Mucosa of rectum (tissue), 2 donors: ENCODE data around the gene RABL2B.
"Not testable (repeated sequence)": the region's sequence is repeated elsewhere in the genome, so short reads cannot be mapped to it uniquely, and the experiment has no call there.

Source experiments
- H3K27ac ChIP-seq, 2 donors: one replicate each; pipeline ENCODE4 v1.7.0; 2013; ENCODE audit warnings: inconsistent platforms in 2 of 2, low read depth in 2 of 2, low read length in 2 of 2
- H3K27me3 ChIP-seq, 2 donors: one replicate each; pipeline ENCODE4 v1.7.0; 2013; ENCODE audit warnings: low read length in 2 of 2; ENCODE audit not compliant: control insufficient read depth in 2 of 2, insufficient read depth in 2 of 2
- H3K36me3 ChIP-seq, 2 donors: one replicate each; pipeline ENCODE4 v1.7.0; 2013; ENCODE audit warnings: low read length in 2 of 2; ENCODE audit not compliant: control insufficient read depth in 2 of 2, insufficient read depth in 2 of 2
- H3K4me1 ChIP-seq, 2 donors: one replicate each; pipeline ENCODE4 v1.7.0; 2013; ENCODE audit warnings: low read length in 2 of 2, mild to moderate bottlenecking in 1 of 2; ENCODE audit not compliant: control insufficient read depth in 2 of 2, insufficient read depth in 2 of 2
- H3K4me3 ChIP-seq, 2 donors: one replicate each; pipeline ENCODE4 v1.7.0; 2013; ENCODE audit warnings: low read length in 2 of 2
- H3K9ac ChIP-seq, 2 donors: one replicate each; pipeline ENCODE4 v1.7.0; 2013; ENCODE audit warnings: low read length in 2 of 2, low read depth in 1 of 2, mild to moderate bottlenecking in 1 of 2
- H3K9me3 ChIP-seq, 2 donors: one replicate each; pipeline ENCODE4 v1.7.0; 2013; ENCODE audit warnings: low read length in 2 of 2; ENCODE audit not compliant: control insufficient read depth in 2 of 2
- donor health status: healthy.
- donor health status: Normal muscosa, but diverticular disease.

RABL2B gene

DNA sequence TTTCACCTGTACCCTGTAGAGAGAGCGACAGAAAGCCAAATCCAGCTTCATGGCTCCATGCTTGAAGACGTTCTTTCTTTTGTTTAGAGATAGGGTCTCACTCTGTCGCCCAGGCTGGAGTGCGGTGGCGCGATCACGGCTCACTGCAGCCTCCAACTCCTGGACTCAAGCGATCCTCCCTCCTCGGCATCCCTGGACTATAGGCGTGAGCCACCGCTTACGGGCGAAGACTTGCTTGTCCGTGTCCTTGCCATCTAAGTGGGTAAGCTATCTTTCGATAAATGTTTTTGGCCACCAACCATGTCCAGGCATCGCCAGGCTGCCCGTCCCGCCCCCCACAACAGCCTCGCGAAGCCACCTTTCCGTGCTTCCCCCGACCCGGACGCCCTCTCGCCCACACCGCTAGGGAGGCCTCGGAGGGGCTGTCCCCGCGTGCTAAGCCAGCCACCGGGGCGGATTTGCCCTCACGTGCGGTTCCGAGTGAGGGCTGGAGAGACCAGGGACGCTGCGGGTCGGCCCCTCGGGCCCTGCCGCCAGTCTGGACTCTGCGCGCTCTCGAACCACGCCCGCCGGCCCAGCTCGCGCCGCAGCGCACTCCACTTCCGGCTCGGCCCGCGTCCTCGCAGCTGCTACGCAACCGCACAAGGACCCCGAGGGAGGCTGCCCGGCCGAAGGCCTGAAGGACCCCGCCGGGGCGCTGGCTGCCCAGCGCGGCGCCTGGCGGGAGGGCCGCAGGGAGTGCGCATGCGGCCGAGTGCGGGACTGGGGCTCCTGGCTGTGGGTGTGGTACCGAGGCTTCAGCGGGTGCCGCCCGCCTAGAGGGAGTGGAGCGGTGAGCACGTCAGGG is at the start of gene RABL2B:
RABL2B (minus strand) TSS at position 604 of the 847 bp plus-strand sequence. CDS start 1,342 bp downstream, outside the sequence.
- peak within 1 kb of the TSS; percentile 60 to 67 for H3K4me3 ChIP-seq
- H3K9ac ChIP-seq: peak within 1 kb of the TSS in 1 of 2 donors; percentile 34

DNA sequence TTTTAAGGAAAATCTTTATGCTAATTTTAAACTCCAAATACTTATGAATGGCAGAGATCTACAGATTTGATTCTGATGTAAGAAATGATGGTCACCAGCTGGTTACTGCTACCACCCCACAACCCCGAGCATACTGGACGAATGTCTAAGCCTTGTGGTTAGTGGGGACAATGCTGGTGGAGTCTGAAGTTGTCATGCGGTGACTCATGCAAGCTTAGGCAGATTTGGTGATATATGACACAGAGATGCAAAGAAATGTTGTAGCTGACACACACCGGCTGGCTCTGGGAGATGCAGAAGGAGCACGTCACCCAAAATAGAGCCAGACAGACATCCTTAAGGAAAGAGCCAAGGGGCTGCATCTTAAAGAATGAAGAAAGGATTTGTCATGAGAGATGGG is 3.5 kb upstream of the RABL2B start:
- H3K36me3 ChIP-seq, H3K9me3 ChIP-seq, H3K27me3 ChIP-seq, H3K27ac ChIP-seq, H3K9ac ChIP-seq, H3K4me1 ChIP-seq, H3K4me3 ChIP-seq: not testable (repeated sequence)

More for the DNA sequence above, at the start of gene RABL2B:
- H3K9me3 ChIP-seq, H3K4me1 ChIP-seq, H3K27me3 ChIP-seq, H3K36me3 ChIP-seq, H3K27ac ChIP-seq: not testable (repeated sequence)

DNA sequence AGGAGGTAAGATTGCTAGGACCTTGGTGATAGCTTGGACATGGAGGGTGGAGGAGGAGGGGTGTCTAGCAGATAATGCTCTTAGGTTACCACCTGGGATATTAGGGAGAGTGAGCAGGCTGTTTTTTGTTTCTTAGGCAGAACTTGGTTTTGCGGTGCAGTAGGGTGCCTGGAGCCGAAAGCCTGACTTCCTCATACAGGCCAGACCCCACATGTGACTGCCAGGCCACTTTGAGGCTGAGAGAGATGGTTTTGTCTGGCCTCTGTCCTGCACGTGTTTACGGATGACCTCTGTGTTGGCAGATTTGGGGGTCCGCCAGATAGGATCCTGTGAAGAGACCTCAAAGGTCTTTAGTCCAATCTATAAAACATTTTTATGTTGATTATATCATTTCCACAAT is 1.9 kb upstream of the RABL2B start:
- H3K4me3 ChIP-seq, H3K36me3 ChIP-seq, H3K27me3 ChIP-seq, H3K27ac ChIP-seq, H3K9ac ChIP-seq, H3K4me1 ChIP-seq, H3K9me3 ChIP-seq: not testable (repeated sequence)

DNA sequence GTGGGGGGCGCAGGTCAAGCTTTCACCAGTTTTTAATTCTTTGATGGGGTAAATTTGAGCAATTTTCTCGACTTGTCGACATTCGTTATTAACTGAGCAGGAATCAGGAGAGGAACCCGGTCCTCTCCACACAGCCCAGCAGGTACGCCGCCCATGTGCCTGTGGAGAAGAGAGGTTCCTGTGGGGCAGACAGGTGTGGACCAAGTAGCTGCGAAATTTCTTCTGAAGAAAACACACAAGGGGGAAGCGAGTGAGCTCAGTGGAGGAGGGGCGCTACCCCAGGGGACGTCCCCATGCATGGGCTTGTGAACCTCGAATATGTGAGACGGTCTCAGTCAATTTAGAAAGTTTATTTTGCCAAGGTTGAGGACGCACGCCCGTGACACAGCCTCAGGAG is 442 bp upstream of the RABL2B start:
- H3K27ac ChIP-seq: not testable (repeated sequence)
- H3K9ac ChIP-seq: peak overlapping the region in 1 of 2 donors; percentile 34

DNA sequence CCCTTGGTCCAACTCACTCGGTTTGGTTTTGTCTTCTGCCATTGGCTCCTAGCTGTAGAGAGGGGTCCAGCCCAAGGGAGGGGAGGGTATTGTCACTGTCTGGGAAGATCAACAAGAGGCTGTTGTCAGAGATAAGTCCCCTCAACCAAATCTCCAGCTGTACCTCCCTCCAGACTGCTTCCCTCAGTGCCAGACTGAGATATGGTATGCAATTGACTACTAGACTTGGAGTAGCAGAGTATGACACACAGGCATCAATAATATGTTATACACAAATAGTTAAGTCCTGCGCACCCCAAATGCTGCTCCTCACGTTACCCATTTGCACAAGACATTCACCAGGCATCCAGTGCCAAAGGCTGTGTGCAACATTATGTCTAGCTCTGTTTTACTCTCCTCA is 1.2 kb downstream of the RABL2B start:
- H3K4me1 ChIP-seq, H3K27ac ChIP-seq, H3K4me3 ChIP-seq, H3K36me3 ChIP-seq, H3K9ac ChIP-seq, H3K9me3 ChIP-seq, H3K27me3 ChIP-seq: not testable (repeated sequence)

More for the DNA sequence above, 442 bp upstream of the RABL2B start:
- not testable (repeated sequence) for H3K36me3 ChIP-seq, H3K4me1 ChIP-seq, H3K9me3 ChIP-seq, H3K27me3 ChIP-seq
- H3K4me3 ChIP-seq: peak overlapping the region; percentile 60 to 67

DNA sequence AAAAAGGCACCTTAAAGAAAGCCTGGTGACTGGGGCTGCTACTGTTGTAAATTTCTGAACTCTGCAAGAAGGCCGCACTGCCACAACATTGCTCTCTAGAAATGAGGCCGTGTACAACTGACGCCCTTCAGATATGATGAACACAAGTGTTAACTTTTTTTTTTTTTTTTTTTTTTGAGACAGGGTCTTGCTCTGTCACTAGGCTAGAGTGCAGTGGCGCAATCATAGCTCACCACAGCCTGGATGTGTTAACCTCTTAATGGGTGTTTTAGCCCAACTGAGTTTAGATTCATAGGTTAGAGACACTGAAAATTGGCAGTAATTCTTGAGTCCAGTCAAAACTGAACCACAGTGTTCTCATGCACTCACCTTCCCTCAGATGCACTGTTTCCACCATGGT is 3.2 kb downstream of the RABL2B start:
- not testable (repeated sequence) for H3K27ac ChIP-seq, H3K9me3 ChIP-seq, H3K9ac ChIP-seq, H3K27me3 ChIP-seq, H3K36me3 ChIP-seq, H3K4me3 ChIP-seq, H3K4me1 ChIP-seq

DNA sequence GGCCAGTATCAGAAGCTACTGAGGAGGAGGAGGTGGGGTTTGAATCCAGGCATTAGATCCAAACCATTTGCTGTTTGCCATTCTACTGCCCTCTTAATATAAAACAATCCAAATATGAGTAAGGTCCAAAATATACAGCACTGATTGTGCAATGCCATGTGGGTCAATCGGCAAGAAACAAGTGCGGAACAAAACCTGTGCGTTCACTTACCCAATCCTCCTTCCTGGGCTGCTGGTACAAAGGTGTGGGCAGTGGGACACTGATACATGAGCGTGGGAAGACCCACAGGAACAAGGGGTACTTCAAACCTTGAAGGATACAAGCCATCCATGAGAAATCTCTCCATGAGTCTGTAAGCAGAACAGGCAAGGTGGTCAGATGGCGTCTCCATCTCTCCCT is 5.8 kb downstream of the RABL2B start:
- not testable (repeated sequence) for H3K36me3 ChIP-seq, H3K4me3 ChIP-seq, H3K27ac ChIP-seq, H3K9ac ChIP-seq, H3K4me1 ChIP-seq, H3K27me3 ChIP-seq, H3K9me3 ChIP-seq

DNA sequence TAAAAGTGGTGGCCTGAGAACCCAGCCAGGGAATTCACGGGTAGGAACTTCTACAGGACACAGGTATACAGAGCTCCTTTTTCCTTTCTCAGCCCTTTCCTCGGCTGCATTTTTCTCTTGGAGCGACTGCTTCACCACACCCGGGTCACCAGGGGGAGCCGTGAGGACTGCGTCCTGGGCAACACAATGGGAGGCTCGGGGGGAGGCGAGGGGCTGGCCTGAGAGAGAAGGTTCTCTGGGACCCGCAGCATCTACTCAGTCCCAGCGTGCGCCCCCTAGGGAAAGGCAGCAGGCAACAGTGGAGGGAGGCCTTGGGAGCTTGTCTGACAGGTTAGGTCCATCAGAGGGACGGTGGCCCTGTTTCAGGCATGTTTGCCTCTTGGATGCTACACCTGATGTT is 8.3 kb downstream of the RABL2B start:
- H3K4me3 ChIP-seq, H3K9ac ChIP-seq, H3K27ac ChIP-seq, H3K27me3 ChIP-seq, H3K36me3 ChIP-seq, H3K4me1 ChIP-seq, H3K9me3 ChIP-seq: not testable (repeated sequence)

DNA sequence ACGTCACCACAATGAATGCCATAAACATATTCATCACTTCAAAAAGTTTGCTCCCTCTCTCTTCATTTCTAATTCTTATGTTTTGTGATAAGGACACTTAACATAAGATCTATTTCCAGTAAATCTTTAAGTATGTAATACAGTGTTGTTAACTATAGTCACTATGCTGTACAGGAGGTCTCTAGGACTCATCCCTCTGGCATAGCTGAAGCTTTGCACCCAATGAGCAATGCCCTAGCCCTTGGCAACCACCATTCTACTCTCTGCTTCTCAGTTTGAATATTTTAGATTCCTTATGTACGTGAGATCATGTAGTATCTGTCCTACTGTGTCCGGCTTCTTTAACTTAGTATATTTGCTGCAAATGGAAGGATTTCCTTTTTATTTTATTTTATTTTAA is 19.1 kb downstream of the RABL2B start:
- not testable (repeated sequence) for H3K4me3 ChIP-seq, H3K9me3 ChIP-seq, H3K27me3 ChIP-seq, H3K36me3 ChIP-seq, H3K9ac ChIP-seq, H3K27ac ChIP-seq, H3K4me1 ChIP-seq

DNA sequence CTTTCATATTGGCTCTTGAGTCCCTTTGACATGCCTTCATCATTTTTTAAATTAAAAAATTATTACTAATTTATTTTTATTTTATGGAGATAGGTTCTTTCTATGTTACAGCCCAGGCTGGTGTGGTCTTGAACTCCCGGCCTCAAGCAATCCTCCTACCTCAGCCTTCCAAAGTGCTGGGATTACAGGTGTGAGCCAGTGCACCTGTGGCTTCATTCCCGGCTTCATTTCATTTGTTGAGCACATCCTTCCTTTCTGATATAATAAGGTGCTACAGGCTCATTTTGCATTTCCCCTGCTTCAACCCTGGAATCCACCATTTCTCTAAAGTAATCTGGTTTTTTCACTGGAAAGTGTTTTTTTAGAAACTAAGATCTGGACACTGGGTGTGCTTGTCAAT is 21.6 kb downstream of the RABL2B start:
- H3K4me3 ChIP-seq, H3K9ac ChIP-seq, H3K27ac ChIP-seq, H3K27me3 ChIP-seq, H3K36me3 ChIP-seq, H3K4me1 ChIP-seq, H3K9me3 ChIP-seq: not testable (repeated sequence)
